Tibial nerve (tissue), 4 donors: Measurements from ENCODE around the gene CFAP69. TPM values are rescaled to one million over a fixed set of nuclear protein-coding genes. Genes with fewer than 3 reads are reported as not detected.

ENCODE experiments used
- DNase-seq, 2 donors: peaks; one replicate each; pipeline ENCODE4 v3.0.0-alpha.2; 2019; ENCODE audit warnings: low spot score in 2 of 2
- H3K27ac ChIP-seq, 4 donors: fragments of 200-600 bp; sonication (generic) in 3 of 4; one replicate each; pipeline ENCODE4 v1.5.1; 2017 to 2019; ENCODE audit warnings: mild to moderate bottlenecking in 1 of 4
- H3K27me3 ChIP-seq, 2 donors: fragments of 200-600 bp; sonication (generic) in 1 of 2; one replicate each; pipeline versions ENCODE4 v1.5.1 to v1.6.0; 2017 to 2019
- H3K36me3 ChIP-seq, 3 donors: fragments of 200-600 bp; sonication (generic); one replicate each; pipeline ENCODE4 v1.5.1; 2018 to 2019
- H3K4me1 ChIP-seq, 4 donors: fragments of 200-600 bp; sonication (generic) in 3 of 4; one replicate each; pipeline ENCODE4 v1.5.1; 2017 to 2019
- H3K4me3 ChIP-seq, 4 donors: fragments of 200-600 bp; sonication (generic) in 3 of 4; one replicate each; pipeline ENCODE4 v1.5.1; 2017 to 2019; ENCODE audit warnings: mild to moderate bottlenecking in 1 of 4, moderate library complexity in 1 of 4
- H3K9me3 ChIP-seq, 4 donors: fragments of 200-600 bp; sonication (generic) in 3 of 4; one replicate each; pipeline ENCODE4 v1.5.1; 2017 to 2019
- CTCF ChIP-seq, 5 experiments: fragments of 200-600 bp in 3 of 5; fragments of 450-650 bp in 2 of 5; sonication (generic) in 3 of 5; IDR thresholded peaks; one replicate each; pipeline ENCODE4 v1.5.1; 2016 to 2019; ENCODE audit warnings: antibody characterized with exemption in 5 of 5, mild to moderate bottlenecking in 3 of 5, moderate library complexity in 2 of 5
- EP300 ChIP-seq, 2 donors: sonication (generic); formaldehyde crosslinking; IDR thresholded peaks; one replicate each; pipeline ENCODE4 v1.6.1; 2017; ENCODE audit warnings: antibody characterized with exemption in 2 of 2, mild to moderate bottlenecking in 1 of 2
- POLR2A ChIP-seq, 2 donors: fragments of 450-650 bp; IDR thresholded peaks; one replicate each; pipeline ENCODE4 v1.6.1; 2017; ENCODE audit warnings: antibody characterized with exemption in 2 of 2, mild to moderate bottlenecking in 2 of 2, moderate library complexity in 2 of 2
- WGBS, 2 donors: methylation state at CpG; one replicate each; pipeline ENCODE4 v1.1.5; 2018; 5-methylcytosine and 5-hydroxymethylcytosine counted together
- total RNA-seq, 4 donors: library from RNA; depleted of rRNA; stranded (reverse); fragments of >200 nt; gene quantifications; one replicate each; pipeline ENCODE4 v1.1.0, GENCODE V29; 2016

The CFAP69 gene
- total RNA-seq, 4 donors from 2014 or later: 18.9 to 51.1 (median 22.0) TPM

- no peak for DNase-seq
- Histone ChIP-seq H3K4me3 (no peak overlapping the region), H3K9me3 (no peaks in the 10 kb centered on the region), H3K27me3 (no peaks in the 10 kb centered on the region), H3K36me3 (no peaks in the 10 kb centered on the region), H3K27ac (no peak overlapping the region), H3K4me1 (peaks cover 0 to 26% (median 0%) of the 10 kb centered on the region in 4 donors)
- TF ChIP-seq CTCF (IDR thresholded peaks at IDR 0.05) (no peak), EP300 (IDR thresholded peaks at IDR 0.05) (no peak), POLR2A (IDR thresholded peaks at IDR 0.05) (no peak)
- 79 to 93% methylated on average over 6 of the region's 6 CpGs for WGBS, 2 donors
These were observed 28.8 kb upstream of the CFAP69 start for GRCh38 chr7:90216080-90216674.

- Histone ChIP-seq H3K27ac (no peak overlapping the region), H3K36me3 (no peaks in the 10 kb centered on the region), H3K27me3 (no peaks in the 10 kb centered on the region), H3K4me1 (peaks cover 0 to 20% (median 0%) of the 10 kb centered on the region in 4 donors), H3K9me3 (no peaks in the 10 kb centered on the region), H3K4me3 (no peak overlapping the region)
- TF ChIP-seq POLR2A (IDR thresholded peaks at IDR 0.05) (no peak), EP300 (IDR thresholded peaks at IDR 0.05) (no peak)
- DNase-seq: no peak
- WGBS, 2 donors: 78% methylated on average over 2 of the region's 2 CpGs
These were observed 28.2 kb upstream of the CFAP69 start for GRCh38 chr7:90216771-90217170.

DNA sequence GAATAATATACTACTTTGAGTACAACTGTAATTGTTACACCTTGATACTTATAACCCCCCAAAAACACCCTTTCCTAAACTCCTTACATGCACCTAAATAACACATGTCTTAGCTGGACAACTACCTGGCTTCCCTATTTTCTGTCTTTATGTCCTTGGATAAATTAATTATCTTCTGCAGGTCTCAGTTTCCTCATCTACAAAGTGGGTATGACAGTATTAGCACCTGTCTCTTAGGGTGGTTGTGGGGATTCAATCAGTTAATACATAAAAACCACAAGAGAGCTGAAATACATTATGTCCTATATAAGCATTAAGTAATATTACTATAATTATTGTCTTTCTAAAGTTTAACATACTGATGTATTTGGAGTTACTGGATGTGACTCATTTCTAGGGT lies 22.6 kb upstream of the CFAP69 start:
- no peaks in the 10 kb centered on the region for H3K27me3 ChIP-seq
- no peak overlapping the region for H3K27ac ChIP-seq
- TF ChIP-seq CTCF (IDR thresholded peaks at IDR 0.05) (no peak), EP300 (IDR thresholded peaks at IDR 0.05) (no peak), POLR2A (IDR thresholded peaks at IDR 0.05) (no peak)
- no peak for DNase-seq
- H3K9me3 ChIP-seq: no peaks in the 10 kb centered on the region
- H3K4me1 ChIP-seq: no peaks in the 10 kb centered on the region
- H3K4me3 ChIP-seq: no peak overlapping the region
- H3K36me3 ChIP-seq: peaks cover 0 to 5% (median 0%) of the 10 kb centered on the region in 3 donors

GRCh38 chr7:90222811-90223725 lies 21.9 kb upstream of the CFAP69 start:
- no peak overlapping the region for H3K4me3 ChIP-seq
- H3K4me1 ChIP-seq: no peaks in the 10 kb centered on the region
- H3K9me3 ChIP-seq: no peaks in the 10 kb centered on the region
- no peaks in the 10 kb centered on the region for H3K27me3 ChIP-seq
- H3K27ac ChIP-seq: peak overlapping the region in 2 of 4 donors; percentile 27 to 52
- TF ChIP-seq CTCF (IDR thresholded peaks at IDR 0.05) (no peak), POLR2A (IDR thresholded peaks at IDR 0.05) (no peak), EP300 (IDR thresholded peaks at IDR 0.05) (peak in 1 of 2 donors; percentile 49)
- peaks cover 0 to 5% (median 0%) of the 10 kb centered on the region in 3 donors for H3K36me3 ChIP-seq
- peak in 1 of 2 donors; percentile 25 for DNase-seq
- 68 to 73% methylated on average over 5 of the region's 5 CpGs for WGBS, 2 donors

DNA sequence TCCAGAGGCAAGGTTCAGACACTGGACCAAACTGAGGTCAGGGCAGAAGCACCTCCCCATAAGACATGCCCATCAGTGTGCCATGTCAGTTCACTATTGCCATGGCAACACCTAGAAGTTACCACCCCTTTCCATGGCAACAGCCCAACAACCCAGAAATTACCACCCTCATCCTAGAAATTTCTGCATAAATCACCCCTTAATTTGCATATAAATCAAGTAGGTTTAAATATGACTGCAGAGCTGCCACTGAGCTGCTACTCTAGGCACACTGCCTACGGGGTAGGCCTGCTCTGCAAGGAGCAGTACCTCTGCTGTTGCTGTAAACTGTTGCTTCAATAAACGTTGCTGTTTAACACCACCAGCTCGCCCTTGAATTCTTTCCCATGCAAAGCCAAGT lies 20.8 kb upstream of the CFAP69 start:
- H3K27me3 ChIP-seq: no peaks in the 10 kb centered on the region
- 49 to 52% methylated on average over 3 of the region's 3 CpGs for WGBS, 2 donors
- DNase-seq: no peak
- H3K9me3 ChIP-seq: no peaks in the 10 kb centered on the region
- TF ChIP-seq CTCF (IDR thresholded peaks at IDR 0.05) (no peak), EP300 (IDR thresholded peaks at IDR 0.05) (no peak), POLR2A (IDR thresholded peaks at IDR 0.05) (no peak)
- H3K4me1 ChIP-seq: no peaks in the 10 kb centered on the region
- H3K36me3 ChIP-seq: peaks cover 0 to 5% (median 0%) of the 10 kb centered on the region in 3 donors
- no peak overlapping the region for H3K4me3 ChIP-seq
- H3K27ac ChIP-seq: no peak overlapping the region
